Measurements from ENCODE around the gene PTCD2.

Gene PTCD2

DNA sequence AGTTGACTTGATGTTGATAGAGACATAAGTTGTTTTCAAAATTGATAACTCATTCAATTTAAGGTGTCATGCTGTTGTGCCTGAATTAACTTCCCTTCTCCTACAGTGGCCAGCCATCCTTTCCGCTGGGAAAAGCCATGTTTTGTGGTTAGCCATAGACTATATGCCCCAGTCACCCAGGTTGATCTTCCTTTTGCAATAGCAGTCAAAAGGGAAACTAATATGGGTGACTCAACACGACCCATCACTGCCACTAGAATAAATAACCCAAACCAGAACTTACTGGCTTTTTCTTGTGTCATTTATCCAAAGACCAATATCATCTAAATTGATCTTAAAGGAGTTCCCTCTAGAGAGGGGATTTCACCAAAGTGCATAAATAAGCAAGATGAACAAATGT, 87.4 kb downstream of the PTCD2 start:
- H3K4me3 ChIP-seq (ENCODE audit: low read depth, low read length) = no peak overlapping the region
- DNase-seq (ENCODE audit: low read depth) = no peak
- TF ChIP-seq, protein P1, sequence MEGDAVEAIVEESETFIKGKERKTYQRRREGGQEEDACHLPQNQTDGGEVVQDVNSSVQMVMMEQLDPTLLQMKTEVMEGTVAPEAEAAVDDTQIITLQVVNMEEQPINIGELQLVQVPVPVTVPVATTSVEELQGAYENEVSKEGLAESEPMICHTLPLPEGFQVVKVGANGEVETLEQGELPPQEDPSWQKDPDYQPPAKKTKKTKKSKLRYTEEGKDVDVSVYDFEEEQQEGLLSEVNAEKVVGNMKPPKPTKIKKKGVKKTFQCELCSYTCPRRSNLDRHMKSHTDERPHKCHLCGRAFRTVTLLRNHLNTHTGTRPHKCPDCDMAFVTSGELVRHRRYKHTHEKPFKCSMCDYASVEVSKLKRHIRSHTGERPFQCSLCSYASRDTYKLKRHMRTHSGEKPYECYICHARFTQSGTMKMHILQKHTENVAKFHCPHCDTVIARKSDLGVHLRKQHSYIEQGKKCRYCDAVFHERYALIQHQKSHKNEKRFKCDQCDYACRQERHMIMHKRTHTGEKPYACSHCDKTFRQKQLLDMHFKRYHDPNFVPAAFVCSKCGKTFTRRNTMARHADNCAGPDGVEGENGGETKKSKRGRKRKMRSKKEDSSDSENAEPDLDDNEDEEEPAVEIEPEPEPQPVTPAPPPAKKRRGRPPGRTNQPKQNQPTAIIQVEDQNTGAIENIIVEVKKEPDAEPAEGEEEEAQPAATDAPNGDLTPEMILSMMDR (IDR thresholded peaks at IDR 0.05; ENCODE audit: low read depth, low read length, missing control alignments) = no peak

DNA sequence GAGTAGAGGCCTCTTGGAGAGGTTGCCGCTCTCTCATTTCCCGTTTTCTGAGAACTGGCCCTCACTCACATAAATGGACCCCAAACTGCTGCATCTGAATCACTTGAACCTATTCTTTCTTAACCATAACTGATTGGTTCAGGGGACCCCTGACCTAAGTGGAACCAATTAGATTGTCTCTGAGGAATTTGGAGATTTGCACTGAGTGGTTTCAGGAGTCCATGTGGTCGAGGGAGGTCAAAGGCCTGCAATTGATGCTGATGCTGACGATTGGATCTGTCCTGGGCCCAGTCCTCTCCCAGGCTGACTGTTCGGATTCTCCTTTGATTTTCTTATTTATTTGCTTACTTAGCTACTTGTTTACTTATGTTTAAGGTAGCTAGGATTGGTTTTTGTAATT, 88.0 kb downstream of the PTCD2 start:
- H3K4me3 ChIP-seq (ENCODE audit: low read depth, low read length) = no peak overlapping the region
- no peak for DNase-seq (ENCODE audit: low read depth)
- TF ChIP-seq, protein P1 (IDR thresholded peaks at IDR 0.05; ENCODE audit: low read depth, low read length, missing control alignments) = no peak

DNA sequence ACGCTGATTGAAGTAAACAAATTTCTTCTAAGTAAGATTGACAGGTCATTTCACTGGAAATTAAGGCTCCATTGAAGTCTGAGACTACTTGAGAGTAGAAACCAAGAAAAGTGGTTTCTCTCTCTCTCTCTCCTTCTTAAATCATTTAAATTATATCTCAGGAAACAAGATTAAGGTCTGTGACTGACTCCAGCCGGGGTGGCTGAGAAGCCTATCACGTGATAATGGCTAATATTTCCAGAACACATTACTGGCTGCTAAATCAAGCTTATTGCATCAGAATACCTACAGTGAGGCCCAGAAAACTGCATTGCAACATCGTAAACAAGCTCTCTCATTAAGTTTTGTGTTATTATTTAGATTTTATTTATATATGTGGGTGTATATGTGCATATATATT, 88.4 kb downstream of the PTCD2 start:
- no peak overlapping the region for H3K4me3 ChIP-seq (ENCODE audit: low read depth, low read length)
- TF ChIP-seq, protein P1 (IDR thresholded peaks at IDR 0.05; ENCODE audit: low read depth, low read length, missing control alignments) = no peak
- no peak for DNase-seq (ENCODE audit: low read depth)

DNA sequence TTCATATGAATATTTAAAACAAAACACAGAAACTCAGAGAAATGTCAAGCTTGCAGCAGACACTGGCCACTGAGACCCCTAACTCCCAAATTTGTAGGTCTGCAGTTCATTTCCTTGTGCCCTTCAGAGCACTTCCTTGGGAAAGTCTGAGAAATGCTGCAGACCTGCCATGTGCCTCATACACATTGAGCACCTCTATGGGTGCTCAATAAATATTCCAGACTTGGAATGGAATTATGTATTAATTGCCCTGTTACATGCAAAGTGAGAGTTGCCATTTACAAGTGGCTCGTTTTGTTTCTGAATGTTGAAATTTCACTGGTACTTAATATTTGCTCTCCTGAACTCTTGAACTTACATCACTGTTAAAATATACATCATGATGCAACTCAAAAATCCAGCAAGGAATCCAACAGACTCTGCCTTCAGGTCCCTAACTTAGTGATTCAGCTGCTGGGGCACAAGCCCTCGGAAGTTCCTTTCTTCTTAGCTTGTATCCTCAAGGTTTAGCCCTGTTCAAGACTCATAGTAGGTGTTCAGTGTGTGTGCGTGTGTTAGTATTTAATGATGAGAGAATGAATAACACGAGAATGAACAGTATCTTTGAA, 90.6 kb downstream of the PTCD2 start:
- no peak overlapping the region for H3K4me3 ChIP-seq (ENCODE audit: low read depth, low read length)
- DNase-seq (ENCODE audit: low read depth) = no peak
- TF ChIP-seq, protein P1 (IDR thresholded peaks at IDR 0.05; ENCODE audit: low read depth, low read length, missing control alignments) = no peak

DNA sequence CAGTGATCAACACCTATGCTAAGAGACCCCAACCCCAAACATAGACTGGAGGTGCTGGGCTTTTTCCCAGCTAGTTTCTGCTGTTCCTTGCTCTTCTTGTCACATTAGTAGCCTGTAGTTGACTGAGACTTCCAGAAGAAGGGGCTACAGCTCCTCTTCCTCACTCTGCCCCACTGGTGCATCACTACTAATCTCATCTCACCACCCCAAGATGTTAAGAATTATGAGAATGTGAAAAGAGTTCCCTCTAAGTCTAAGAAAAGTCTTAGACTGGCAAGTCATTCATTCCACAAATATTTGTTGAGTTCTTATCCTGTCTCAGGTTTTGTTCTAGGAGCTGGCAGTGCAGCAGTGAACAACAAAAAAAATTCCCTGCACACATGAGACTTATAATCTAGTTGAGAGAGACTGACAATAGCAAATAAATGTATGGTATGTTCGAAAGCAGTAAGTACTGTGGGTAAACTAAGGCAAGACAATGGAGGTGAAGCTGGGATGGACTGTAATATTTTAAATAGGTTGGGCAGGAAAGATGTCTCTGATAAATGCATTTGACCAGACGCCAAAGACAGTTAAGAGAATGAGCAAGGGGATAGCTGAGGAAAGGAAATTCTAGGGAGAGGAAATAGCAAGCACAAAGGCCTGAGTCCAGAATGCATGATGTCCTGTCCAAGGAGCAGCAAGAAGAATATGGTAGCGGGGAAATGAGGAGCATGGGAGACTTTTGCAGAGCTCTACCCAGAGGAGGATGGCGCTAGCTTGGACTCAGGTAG, 92.3 kb downstream of the PTCD2 start:
- no peak for DNase-seq (ENCODE audit: low read depth)
- no peak overlapping the region for H3K4me3 ChIP-seq (ENCODE audit: low read depth, low read length)
- TF ChIP-seq, protein P1 (IDR thresholded peaks at IDR 0.05; ENCODE audit: low read depth, low read length, missing control alignments) = peak; percentile 2

DNA sequence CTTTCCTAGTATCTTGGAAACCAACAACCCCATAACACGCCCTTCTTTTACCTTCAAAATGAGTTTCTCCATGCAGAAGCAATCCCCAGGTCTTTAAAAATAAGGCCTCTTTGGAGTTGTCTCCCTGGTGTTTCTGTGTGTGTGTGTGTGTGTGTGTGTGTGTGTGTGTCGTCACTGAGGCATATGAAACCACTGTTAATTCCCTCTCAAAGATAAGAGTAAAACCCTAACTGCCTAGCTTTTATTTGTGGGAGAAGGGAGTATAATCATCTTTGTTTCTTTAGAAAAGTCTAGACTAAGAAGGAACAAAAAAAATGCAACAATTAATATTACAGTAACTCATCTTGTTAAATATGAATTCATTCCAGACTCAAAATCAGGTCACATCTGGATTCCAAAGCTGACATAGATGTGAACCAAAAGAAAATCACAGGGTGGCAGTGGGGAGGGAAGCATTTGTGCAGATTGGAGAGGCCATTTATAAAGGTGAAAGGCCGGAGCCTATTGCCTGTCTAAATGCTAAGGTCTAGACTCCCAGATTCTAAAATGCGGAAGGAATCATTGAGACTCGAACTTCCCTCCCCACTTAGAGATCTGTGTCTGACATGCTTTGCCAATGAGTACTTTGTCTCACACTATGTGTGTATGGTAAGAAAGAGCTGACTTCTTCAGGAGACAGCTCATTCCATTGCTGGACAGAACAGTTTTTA, 95.6 kb downstream of the PTCD2 start:
- no peak overlapping the region for H3K4me3 ChIP-seq (ENCODE audit: low read depth, low read length)
- no peak for DNase-seq (ENCODE audit: low read depth)
- TF ChIP-seq, protein P1 (IDR thresholded peaks at IDR 0.05; ENCODE audit: low read depth, low read length, missing control alignments) = no peak

All from GM12864 (cell line).